ENCODE results near the gene RORB. TPM values are rescaled to one million over a fixed set of nuclear protein-coding genes. Genes with fewer than 3 reads are reported as not detected.

RORB gene
- total RNA-seq, 1 donor from 2014 or later: 2.2 TPM

GRCh38 chr9:74494490-74494889, 2.6 kb upstream of the RORB start:
- Mint-ChIP-seq H3K4me3 (ENCODE audit: unreplicated experiment) (no peak overlapping the region), H3K27ac (ENCODE audit: unreplicated experiment) (no peak overlapping the region), H3K4me1 (ENCODE audit: low read depth, unreplicated experiment) (no peaks in the 10 kb centered on the region), H3K36me3 (ENCODE audit: unreplicated experiment) (no peaks in the 10 kb centered on the region), H3K27me3 (ENCODE audit: unreplicated experiment) (peaks cover 10% of the 10 kb centered on the region), H3K9me3 (ENCODE audit: unreplicated experiment) (peaks cover 6% of the 10 kb centered on the region)
- no peak for TF ChIP-seq CTCF (IDR thresholded peaks at IDR 0.05; ENCODE audit: partially characterized antibody, unreplicated experiment)
- no peak for DNase-seq

GRCh38 chr9:74496406-74496805, 729 bp upstream of the RORB start:
- Mint-ChIP-seq H3K36me3 (ENCODE audit: unreplicated experiment) (no peaks in the 10 kb centered on the region), H3K27ac (ENCODE audit: unreplicated experiment) (no peak overlapping the region), H3K4me1 (ENCODE audit: low read depth, unreplicated experiment) (peaks cover 2% of the 10 kb centered on the region), H3K9me3 (ENCODE audit: unreplicated experiment) (peaks cover 6% of the 10 kb centered on the region), H3K27me3 (ENCODE audit: unreplicated experiment) (peaks cover 13% of the 10 kb centered on the region), H3K4me3 (ENCODE audit: unreplicated experiment) (peak overlapping the region; percentile 92)
- TF ChIP-seq CTCF (IDR thresholded peaks at IDR 0.05; ENCODE audit: partially characterized antibody, unreplicated experiment): peak; percentile 11
- DNase-seq: no peak

GRCh38 chr9:74497748-74498620, 849 bp downstream of the RORB start:
- DNase-seq: peak; percentile 53
- Mint-ChIP-seq H3K4me1 (ENCODE audit: low read depth, unreplicated experiment) (peaks cover 2% of the 10 kb centered on the region), H3K27ac (ENCODE audit: unreplicated experiment) (peak overlapping the region; percentile 85), H3K36me3 (ENCODE audit: unreplicated experiment) (no peaks in the 10 kb centered on the region), H3K4me3 (ENCODE audit: unreplicated experiment) (peak overlapping the region; percentile 92), H3K9me3 (ENCODE audit: unreplicated experiment) (peaks cover 6% of the 10 kb centered on the region), H3K27me3 (ENCODE audit: unreplicated experiment) (peaks cover 13% of the 10 kb centered on the region)
- TF ChIP-seq CTCF (IDR thresholded peaks at IDR 0.05; ENCODE audit: partially characterized antibody, unreplicated experiment): no peak

GRCh38 chr9:74498621-74499095, 1.5 kb downstream of the RORB start:
- peak overlapping the region; percentile 90 for H3K4me3 Mint-ChIP-seq (ENCODE audit: unreplicated experiment)
- TF ChIP-seq CTCF (IDR thresholded peaks at IDR 0.05; ENCODE audit: partially characterized antibody, unreplicated experiment): no peak
- peaks cover 2% of the 10 kb centered on the region for H3K4me1 Mint-ChIP-seq (ENCODE audit: low read depth, unreplicated experiment)
- H3K36me3 Mint-ChIP-seq (ENCODE audit: unreplicated experiment): no peaks in the 10 kb centered on the region
- peaks cover 13% of the 10 kb centered on the region for H3K27me3 Mint-ChIP-seq (ENCODE audit: unreplicated experiment)
- H3K27ac Mint-ChIP-seq (ENCODE audit: unreplicated experiment): no peak overlapping the region
- DNase-seq: peak; percentile 33
- H3K9me3 Mint-ChIP-seq (ENCODE audit: unreplicated experiment): peaks cover 6% of the 10 kb centered on the region

GRCh38 chr9:74499111-74499601, 2.0 kb downstream of the RORB start:
- Mint-ChIP-seq H3K9me3 (ENCODE audit: unreplicated experiment) (peaks cover 6% of the 10 kb centered on the region), H3K4me1 (ENCODE audit: low read depth, unreplicated experiment) (peaks cover 2% of the 10 kb centered on the region), H3K36me3 (ENCODE audit: unreplicated experiment) (no peaks in the 10 kb centered on the region), H3K4me3 (ENCODE audit: unreplicated experiment) (peak overlapping the region; percentile 90), H3K27ac (ENCODE audit: unreplicated experiment) (no peak overlapping the region), H3K27me3 (ENCODE audit: unreplicated experiment) (peaks cover 13% of the 10 kb centered on the region)
- DNase-seq: peak; percentile 15
- TF ChIP-seq CTCF (IDR thresholded peaks at IDR 0.05; ENCODE audit: partially characterized antibody, unreplicated experiment): no peak

Measured in glutamatergic neuron (in vitro differentiated cells).